GM21717 (cell line): Measurements from ENCODE around the gene JAKMIP1.

Experiments used
- ATAC-seq: cut with Tn5 transposase; IDR thresholded peaks from one replicate; pipeline ENCODE4 v1.9.1; 2021; ENCODE audit warnings: mild to moderate bottlenecking, moderate library complexity; ENCODE audit not compliant: unreplicated experiment

JAKMIP1 gene

DNA sequence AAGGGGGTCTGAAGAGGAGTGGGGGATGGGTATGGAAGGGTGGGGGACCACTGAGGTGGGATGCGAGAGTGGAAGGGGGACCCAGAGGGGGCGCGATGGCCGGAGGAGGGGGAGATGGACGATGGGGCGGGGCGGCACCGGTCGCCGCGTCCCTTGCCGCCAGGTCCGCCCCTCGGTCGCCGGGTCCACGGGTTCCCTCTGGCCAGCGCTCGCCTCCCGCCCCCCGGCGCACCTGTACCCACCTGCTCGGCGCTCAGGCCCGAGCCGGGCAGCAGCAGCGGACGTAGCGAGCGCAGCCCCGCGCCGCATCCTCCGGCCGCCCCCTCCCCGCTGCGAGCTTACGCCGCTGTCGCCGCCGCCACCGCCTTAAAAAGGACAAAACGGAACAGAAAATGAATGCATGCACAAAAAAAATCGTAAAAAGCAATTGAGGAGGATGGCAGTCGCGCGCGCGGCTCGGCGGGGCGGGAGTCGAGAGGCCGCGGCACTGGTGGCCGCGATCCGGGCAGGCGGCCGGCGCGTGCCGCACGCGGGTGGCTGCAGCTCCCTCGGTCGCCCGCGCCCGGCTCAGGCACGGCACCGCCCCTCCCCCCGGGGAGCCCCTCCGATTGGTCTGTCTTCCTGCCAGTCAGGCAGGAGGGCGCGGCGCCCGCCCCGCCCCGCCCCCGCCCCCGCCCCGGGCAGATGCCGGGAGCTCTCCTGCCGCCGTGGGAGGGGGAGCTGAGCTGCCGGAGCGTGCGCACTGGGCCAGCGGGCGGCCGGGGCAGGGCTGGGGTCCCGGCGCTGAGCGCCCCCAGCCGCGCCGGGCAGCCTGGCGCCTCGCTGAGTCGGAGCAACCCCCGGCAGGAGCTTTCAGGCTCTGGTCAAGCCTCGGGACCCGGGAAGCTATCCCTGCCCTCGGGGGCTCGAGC lies at the start of gene JAKMIP1:
Gene JAKMIP1, minus strand, starts transcription at position 539 of the 911 bp plus-strand sequence. CDS start 87,699 bp downstream, outside the sequence.
- peak; percentile 77 for ATAC-seq

DNA sequence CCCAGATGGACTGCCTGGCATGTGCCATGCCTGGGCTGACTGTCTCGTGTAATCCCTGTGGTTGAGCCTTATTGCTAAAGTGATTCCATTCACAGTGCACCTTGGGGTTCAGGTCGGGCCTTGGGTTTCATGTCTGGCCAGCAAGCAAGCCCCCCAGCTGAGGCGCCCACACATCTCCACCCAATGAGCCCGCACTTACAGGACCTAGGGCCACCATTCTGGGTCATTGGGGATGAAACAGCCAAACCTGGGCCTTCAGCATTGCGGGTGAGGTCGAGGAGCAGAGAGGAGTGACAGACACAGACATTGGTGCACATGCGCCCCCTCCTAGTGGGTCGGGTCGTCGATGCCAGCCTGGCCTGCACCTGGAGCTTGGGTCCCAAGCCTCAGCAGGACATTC lies 48.0 kb upstream of the JAKMIP1 start:
- no peak for ATAC-seq

DNA sequence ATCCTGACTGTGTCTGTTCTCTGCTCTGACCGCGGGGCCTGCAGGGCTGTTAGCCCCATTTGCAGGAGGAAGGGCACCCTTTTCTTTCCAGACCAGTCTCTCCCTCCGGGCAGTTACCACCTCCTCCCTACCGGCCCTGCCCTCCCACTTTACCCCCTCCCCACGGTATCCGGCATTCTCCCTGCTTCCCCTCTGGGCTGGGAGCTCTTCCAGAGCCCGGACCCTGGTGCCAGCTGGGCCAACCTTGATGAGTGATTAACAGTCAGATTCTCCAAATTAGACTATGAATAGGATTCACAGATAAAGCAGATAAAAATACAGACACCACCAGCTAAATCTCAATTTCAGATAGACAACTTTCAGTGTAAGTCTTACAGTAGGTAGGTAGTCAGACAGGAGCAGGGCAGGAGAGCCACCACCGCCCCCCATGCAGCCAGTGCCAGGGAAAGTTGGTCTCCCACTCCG lies 45.9 kb upstream of the JAKMIP1 start:
- no peak for ATAC-seq

- no peak for ATAC-seq
These were observed 45.2 kb upstream of the JAKMIP1 start for GRCh38 chr4:6245246-6246169.

- no peak for ATAC-seq
These were observed 42.1 kb upstream of the JAKMIP1 start for GRCh38 chr4:6242271-6243029.

DNA sequence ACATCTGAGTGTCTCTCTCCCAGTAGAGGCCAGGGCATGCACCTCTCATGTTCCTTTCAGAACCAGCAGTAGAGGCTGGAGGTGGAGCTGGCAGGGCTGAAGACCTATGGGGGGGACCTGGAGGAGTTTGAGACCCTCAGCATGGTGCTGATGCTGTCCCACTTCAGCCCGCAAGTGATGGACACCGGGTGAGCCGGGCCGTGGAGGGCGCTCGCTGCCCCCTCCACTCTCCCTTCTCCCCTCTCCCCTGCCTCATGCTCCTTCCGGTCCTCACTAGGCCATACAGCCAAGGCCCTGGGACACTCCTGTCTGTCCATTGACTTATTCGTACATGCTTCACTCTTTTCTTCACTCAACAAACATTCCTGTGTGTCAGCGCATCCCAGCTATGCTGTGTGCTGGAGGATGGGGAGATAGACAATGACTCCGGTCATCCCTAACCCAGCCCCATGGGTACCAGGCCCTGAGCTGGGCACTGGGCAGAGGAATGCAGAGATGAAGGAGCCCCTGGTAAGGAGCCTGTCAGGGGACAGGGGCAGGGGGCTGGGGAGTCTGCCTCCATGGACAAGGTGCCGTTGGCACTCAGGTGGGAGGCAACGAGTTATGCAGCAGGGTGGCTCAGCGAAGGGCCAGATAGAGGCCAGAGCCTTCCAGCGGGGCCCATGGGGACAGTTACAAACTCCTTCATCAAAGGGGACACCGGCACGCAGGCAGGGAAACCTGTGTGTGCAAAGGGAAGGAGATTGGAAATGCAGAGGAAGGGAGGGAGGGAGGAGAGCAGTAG lies 40.9 kb upstream of the JAKMIP1 start:
- ATAC-seq, result no peak

DNA sequence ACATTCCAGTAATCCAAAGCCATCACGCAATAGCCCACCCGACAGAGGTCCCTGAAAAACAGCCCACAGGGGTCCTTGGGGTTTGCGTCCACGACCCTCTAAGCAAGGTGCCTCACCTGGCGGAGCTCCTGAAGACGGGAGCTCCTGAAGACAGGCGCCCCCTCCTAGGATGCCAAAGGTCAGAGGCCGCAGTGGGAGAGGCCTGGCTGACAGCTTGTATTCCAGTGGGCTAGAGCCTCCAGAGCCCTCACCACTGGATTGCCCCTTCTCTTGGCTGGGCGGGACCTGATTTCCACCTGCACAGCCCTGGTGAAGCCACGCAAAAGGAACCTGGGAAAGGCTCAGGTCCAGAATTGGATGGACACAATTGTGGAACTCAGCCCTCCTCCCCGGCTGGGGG lies 39.6 kb upstream of the JAKMIP1 start:
- no peak for ATAC-seq

DNA sequence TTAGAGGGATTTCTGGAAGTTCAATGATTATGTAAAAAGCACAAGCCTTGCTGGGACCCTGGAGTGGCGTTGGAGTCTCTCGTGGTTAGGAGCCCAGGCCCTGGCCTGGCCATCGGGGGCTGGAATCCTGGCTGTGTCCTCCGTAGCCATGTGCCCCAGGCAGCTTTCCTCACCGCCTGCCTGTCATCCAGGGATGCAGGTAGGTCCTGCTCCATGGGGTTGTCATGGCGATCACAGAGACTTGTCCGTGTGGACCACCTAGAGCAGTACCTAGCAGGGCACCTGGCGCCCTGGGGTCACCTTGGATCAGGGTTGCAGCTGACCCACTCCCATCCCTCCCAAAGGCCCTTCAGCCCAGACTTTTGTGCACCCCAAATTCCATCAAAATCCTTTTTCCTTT lies 39.1 kb upstream of the JAKMIP1 start:
- no peak for ATAC-seq

- no peak for ATAC-seq
These were observed 36.6 kb upstream of the JAKMIP1 start for GRCh38 chr4:6236816-6237390.

GRCh38 chr4:6235901-6236640 lies 35.7 kb upstream of the JAKMIP1 start:
- no peak for ATAC-seq

- ATAC-seq, result no peak
These were observed 34.7 kb upstream of the JAKMIP1 start for GRCh38 chr4:6235012-6235411.

- no peak for ATAC-seq
These were observed 33.6 kb upstream of the JAKMIP1 start for GRCh38 chr4:6233929-6234328.

- no peak for ATAC-seq
These were observed 32.8 kb upstream of the JAKMIP1 start for GRCh38 chr4:6232836-6233785.

GRCh38 chr4:6231663-6232165 lies 31.4 kb upstream of the JAKMIP1 start:
- ATAC-seq, result no peak

- ATAC-seq, result no peak
These were observed 30.7 kb upstream of the JAKMIP1 start for GRCh38 chr4:6230827-6231662.

DNA sequence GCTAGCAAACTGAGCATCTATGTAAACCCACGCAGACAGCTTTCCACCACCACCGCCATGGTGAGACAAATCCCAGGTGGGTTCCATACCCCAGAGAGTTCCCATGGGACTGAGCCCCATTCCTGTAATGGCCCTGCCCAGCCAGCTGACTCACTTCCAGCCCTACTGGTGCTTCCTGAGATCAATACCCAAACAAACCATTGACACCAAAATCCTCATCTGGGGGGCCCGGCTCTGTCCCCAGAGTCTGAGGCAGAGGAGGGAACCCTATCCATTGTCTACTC lies 30.1 kb upstream of the JAKMIP1 start:
- no peak for ATAC-seq
